Transverse colon (tissue), 3 donors: ENCODE results near the gene ENDOV.

Experiments used
- CTCF ChIP-seq, 5 experiments: fragments of 200-600 bp in 3 of 5; fragments of 450-650 bp in 2 of 5; sonication (generic) in 3 of 5; IDR thresholded peaks; 1 replicate in 2 of 5; 2 replicates in 3 of 5; pipeline ENCODE4 v1.5.1; 2016 to 2017; ENCODE audit warnings: antibody characterized with exemption in 5 of 5, inconsistent platforms in 3 of 5, mild to moderate bottlenecking in 2 of 5, moderate library complexity in 1 of 5
- EP300 ChIP-seq: sonication (generic); formaldehyde crosslinking; IDR thresholded peaks from one replicate; pipeline ENCODE4 v1.6.1; 2017; ENCODE audit warnings: antibody characterized with exemption, low read depth
- POLR2A ChIP-seq: fragments of 450-650 bp; IDR thresholded peaks from one replicate; pipeline ENCODE4 v1.6.1; 2016; ENCODE audit warnings: antibody characterized with exemption, mild to moderate bottlenecking, moderate library complexity

- no peak for TF ChIP-seq EP300
- TF ChIP-seq POLR2A, result no peak
- no peak for TF ChIP-seq CTCF (IDR thresholded peaks at IDR 0.05)
Measured at GRCh38 chr17:80402959-80403358, 12.0 kb upstream of the ENDOV start.
